Mucosa of descending colon (tissue), 3 donors: ENCODE data around the gene PLEKHA7. TPM values are rescaled to one million over a fixed set of nuclear protein-coding genes. Genes with fewer than 3 reads are reported as not detected.

Source experiments
- ATAC-seq: fragments of 200-7000 bp; cut with Tn5 transposase; one replicate; pipeline ENCODE4 v1.9.1; 2020; ENCODE audit warnings: mild to moderate bottlenecking, moderate library complexity
- DNase-seq, 3 donors: peaks; one replicate each; pipeline ENCODE4 v3.0.0-alpha.2; 2020
- H3K36me3 ChIP-seq: fragments of 200-600 bp; one replicate; pipeline ENCODE4 v1.8.0; 2021; ENCODE audit warnings: low read depth, mild to moderate bottlenecking
- H3K4me1 ChIP-seq: fragments of 200-600 bp; one replicate; pipeline ENCODE4 v1.8.0; 2021; ENCODE audit warnings: low read depth, mild to moderate bottlenecking
- H3K4me3 ChIP-seq: fragments of 200-600 bp; one replicate; pipeline ENCODE4 v1.8.0; 2021; ENCODE audit warnings: mild to moderate bottlenecking
- H3K9me3 ChIP-seq: fragments of 200-600 bp; one replicate; pipeline ENCODE4 v1.8.0; 2021; ENCODE audit warnings: mild to moderate bottlenecking
- CTCF ChIP-seq: fragments of 200-600 bp; IDR thresholded peaks from one replicate; pipeline ENCODE4 v1.8.0; 2022; ENCODE audit warnings: antibody characterized with exemption, mild to moderate bottlenecking
- intact Hi-C, 2 donors: fragments of 100-400 bp; cut with DNase I in 1 of 2; cut with micrococcal nuclease in 1 of 2; formaldehyde crosslinking; loops; one replicate each; pipeline versions ENCODE4 v1.11.0 to v1.11.1; 2022; cut with DNase I, micrococcal nuclease
- total RNA-seq, 3 donors: library from RNA; stranded (reverse); fragmentation: NEBNext Ultra II Directional in 2 of 3; extraction: Animal tissue kit (Norgen Biotek cat#: 25700) in 2 of 3; gene quantifications; one replicate each; pipeline versions ENCODE4 v1.2.1 to v1.2.4, GENCODE V29; 2021 to 2023
- donor health status: DM: no; HTN: no; CAD: no; lungs with moderate emphysema.
- donor health status: DM: no; HTN: no; CAD: no.
- donor health status: DM: no; HTN: yes; CAD: no.

The PLEKHA7 gene
- total RNA-seq, 3 donors from 2014 or later: 67.0 to 120 (median 99.6) TPM

DNA sequence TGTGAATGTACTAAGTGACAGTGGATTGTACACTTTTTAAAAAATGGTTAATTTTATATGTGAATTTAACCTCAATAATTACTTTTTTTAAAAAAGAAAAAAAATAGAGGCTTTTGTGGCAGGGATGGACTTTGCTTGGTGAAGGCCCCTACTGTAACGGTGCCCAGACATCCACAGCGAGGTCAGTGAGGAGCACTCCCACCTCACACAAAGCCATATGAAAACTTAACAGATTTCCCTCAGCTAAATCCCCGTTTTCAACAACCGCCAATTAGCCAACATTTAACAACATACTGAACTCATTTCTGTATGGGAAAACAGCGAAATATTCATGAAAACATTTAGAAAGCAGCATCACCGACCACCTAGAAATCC is 276.4 kb downstream of the PLEKHA7 start:
- Histone ChIP-seq H3K36me3 (no peaks in the 10 kb centered on the region), H3K4me3 (peak overlapping the region; percentile 59), H3K4me1 (peaks cover 11% of the 10 kb centered on the region), H3K9me3 (no peaks in the 10 kb centered on the region)
- intact Hi-C loops: no loop called here
- DNase-seq (no peak), ATAC-seq (peak; percentile 1)
- TF ChIP-seq CTCF: no peak

Other genes with a start within 250 kb of the PLEKHA7 start
- 100 to 1,000 TPM; 562 to 797 (median 736) TPM for gene RPS13, start 63.3 kb upstream of the PLEKHA7 start, total RNA-seq
- gene PIK3C2A, start 193.6 kb upstream of the PLEKHA7 start, total RNA-seq: 10 to 100 TPM; 48.5 to 75.7 (median 49.3) TPM